K562 (cell line): ENCODE results near the gene ADNP. TPM values are rescaled to one million over a fixed set of nuclear protein-coding genes. Genes with fewer than 3 reads are reported as not detected.

Experiments used
- ATAC-seq: fragments of 200-7000 bp; cut with Tn5 transposase; 3 replicates; pipeline ENCODE4 v1.9.1; 2020; ENCODE audit warnings: moderate library complexity
- BruUV-seq: library from RNA; stranded (reverse); fragments of 400-500 nt; replicated peaks from 2 replicates; lab custom pipeline; 2021; lab: Mats Ljungman, UMichigan
- CTCF ChIA-PET: fragments of 300-600 bp; formaldehyde crosslinking; extraction: SDS; loops from one replicate; lab custom pipeline; 2021; ENCODE audit warnings: low intra/inter-chr PET ratio; lab: Yijun Ruan, JAX
- POLR2A ChIA-PET: fragments of 300-600, 350-650 bp; sonication (Branson Sonifier 250); formaldehyde crosslinking; extraction: SDS; loops from one replicate; lab custom pipeline; 2021; ENCODE audit warnings: antibody characterized with exemption, inconsistent platforms; lab: Yijun Ruan, JAX
- DNase-seq, 4 experiments: peaks; one replicate each; pipeline versions ENCODE4 v3.0.0 to v3.0.0-alpha.2; 2011 to 2018; ENCODE audit warnings: low spot score in 3 of 4, mixed read lengths in 3 of 4; ENCODE audit errors: extremely low read depth in 1 of 4
- FAIRE-seq: peaks from 2 replicates; lab custom pipeline; 2011; peaks lifted over from hg19 to GRCh38; lab: Jason Lieb, UNC
- H2AFZ ChIP-seq: 2 replicates; pipeline ENCODE4 v1.6.0; 2011; ENCODE audit warnings: low read depth, low read length, control low read depth, inconsistent platforms
- H3K27ac ChIP-seq: fragments of 200-600 bp; 3 replicates; pipeline ENCODE4 v1.8.0; 2011; ENCODE audit warnings: low read depth, mild to moderate bottlenecking, control low read depth, inconsistent platforms, low read length, moderate library complexity, mixed read lengths; ENCODE audit errors: extremely low read depth
- H3K27me3 ChIP-seq, 2 experiments: fragments of 300-600 bp in 1 of 2; 2 replicates in 1 of 2; 3 replicates in 1 of 2; pipeline versions ENCODE4 v1.6.0 to v1.8.0; 2011; ENCODE audit warnings: inconsistent platforms in 2 of 2, low read length in 2 of 2, mild to moderate bottlenecking in 1 of 2, mixed read lengths in 1 of 2, moderate library complexity in 1 of 2; ENCODE audit not compliant: control insufficient read depth in 2 of 2, insufficient read depth in 2 of 2
- H3K36me3 ChIP-seq: fragments of 300-600 bp; 3 replicates; pipeline ENCODE4 v1.8.0; 2011; ENCODE audit warnings: mild to moderate bottlenecking, low read length, inconsistent platforms; ENCODE audit not compliant: control insufficient read depth, insufficient read depth
- H3K4me1 ChIP-seq, 2 experiments: fragments of 200-600 bp in 1 of 2; replicated peaks in 1 of 2; 2 replicates in 1 of 2; 3 replicates in 1 of 2; pipeline versions ENCODE4 v1.5.1 to v1.8.0; 2011; ENCODE audit warnings: inconsistent platforms in 2 of 2, low read length in 2 of 2, mild to moderate bottlenecking in 1 of 2, mixed read lengths in 1 of 2, moderate library complexity in 1 of 2; ENCODE audit not compliant: control insufficient read depth in 2 of 2, insufficient read depth in 2 of 2
- H3K4me2 ChIP-seq: 2 replicates; pipeline ENCODE4 v1.6.1; 2011; ENCODE audit warnings: low read length, control low read depth, inconsistent platforms, mixed read lengths; ENCODE audit not compliant: insufficient read depth
- H3K4me3 ChIP-seq: fragments of 200-600 bp; sonication (generic), shearing (Covaris generic); 2 replicates; pipeline ENCODE4 v1.5.1; 2016; ENCODE audit warnings: control low read depth, inconsistent platforms
- H3K79me2 ChIP-seq: fragments of 200-600 bp; 3 replicates; pipeline ENCODE4 v1.8.0; 2011; ENCODE audit warnings: low read length, inconsistent platforms; ENCODE audit not compliant: control insufficient read depth, insufficient read depth
- H3K9ac ChIP-seq, 2 experiments: 2 replicates each; pipeline versions ENCODE4 v1.6.0 to v1.6.1; 2011; ENCODE audit warnings: low read depth in 2 of 2, low read length in 2 of 2, control low read depth in 1 of 2, inconsistent platforms in 1 of 2, mild to moderate bottlenecking in 1 of 2, mixed read lengths in 1 of 2; ENCODE audit not compliant: insufficient read depth in 1 of 2
- H3K9me1 ChIP-seq: one replicate; pipeline ENCODE4 v1.6.0; 2011; ENCODE audit warnings: inconsistent platforms, mild to moderate bottlenecking, low read length, moderate library complexity; ENCODE audit not compliant: control insufficient read depth, insufficient read depth
- H3K9me3 ChIP-seq: replicated peaks from 2 replicates; pipeline ENCODE4 v1.5.1; 2011; ENCODE audit warnings: low read depth, low read length, inconsistent platforms; ENCODE audit not compliant: control insufficient read depth, insufficient read depth
- H4K20me1 ChIP-seq: replicated peaks from 2 replicates; pipeline ENCODE4 v1.6.1; 2011; ENCODE audit warnings: low read length, inconsistent platforms, mixed read lengths; ENCODE audit not compliant: control insufficient read depth, insufficient read depth
- BRD4 ChIP-seq: fragments of 200-600 bp; sonication (generic); IDR thresholded peaks from 2 replicates; pipeline ENCODE4 v1.6.1; 2017; ENCODE audit warnings: inconsistent platforms
- CBX2 ChIP-seq: fragments of 200-600 bp; sonication (generic); IDR thresholded peaks from one replicate; pipeline ENCODE4 v1.6.1; 2012; ENCODE audit warnings: mild to moderate bottlenecking, low read length, inconsistent platforms; ENCODE audit not compliant: insufficient read depth, poor library complexity, severe bottlenecking
- DIDO1 ChIP-seq: fragments of 450-650 bp; IDR thresholded peaks from 2 replicates; pipeline ENCODE4 v1.6.1; 2016; ENCODE audit warnings: low read depth, missing biosample characterization, missing genetic modification characterization
- HNRNPH1 ChIP-seq: fragments of 200-400 bp; formaldehyde crosslinking; optimal IDR thresholded peaks from 2 replicates; pipeline ENCODE3; 2017; ENCODE audit warnings: low read depth, mild to moderate bottlenecking, low read length, moderate library complexity
- IRF1 ChIP-seq: sonication (generic); formaldehyde crosslinking; IDR thresholded peaks from 2 replicates; pipeline ENCODE4 v1.8.0; 2022; ENCODE audit warnings: missing genetic modification reagents, mild to moderate bottlenecking, borderline replicate concordance
- JUND ChIP-seq, 2 experiments: IDR thresholded peaks; 2 replicates in 1 of 2; 3 replicates in 1 of 2; pipeline ENCODE4 v1.6.1; 2011; ENCODE audit warnings: borderline replicate concordance in 2 of 2, low read depth in 2 of 2, low read length in 2 of 2, improper control_type of control experiment in 1 of 2, missing biosample characterization in 1 of 2, missing genetic modification characterization in 1 of 2, missing genetic modification reagents in 1 of 2
- KDM2B ChIP-seq: fragments of 250-450 bp; sonication (Bioruptor Pico); IDR thresholded peaks from 2 replicates; pipeline ENCODE4 v1.8.0; 2021; ENCODE audit warnings: mild to moderate bottlenecking, moderate library complexity
- NCOA1 ChIP-seq: fragments of 450-650 bp; IDR thresholded peaks from 2 replicates; pipeline ENCODE4 v1.6.1; 2016; ENCODE audit warnings: low read depth
- PBX2 ChIP-seq, 2 experiments: IDR thresholded peaks in 1 of 2; conservative IDR thresholded peaks in 1 of 2; 2 replicates each; pipeline ENCODE4 v1.6.1; 2016; ENCODE audit warnings: low read depth in 2 of 2, mild to moderate bottlenecking in 1 of 2, missing compliant biosample characterization in 1 of 2, missing genetic modification characterization in 1 of 2, moderate library complexity in 1 of 2
- ZKSCAN3 ChIP-seq: fragments of 250-450 bp; sonication (Bioruptor Pico); IDR thresholded peaks from 2 replicates; pipeline ENCODE4 v1.4.0; 2020
- ZNF408 ChIP-seq: fragments of 250-450 bp; sonication (Bioruptor Pico); IDR thresholded peaks from 2 replicates; pipeline ENCODE4 v1.4.0; 2020; ENCODE audit warnings: low read depth, mild to moderate bottlenecking, moderate library complexity
- ZNF655 ChIP-seq: fragments of 250-450 bp; sonication (Bioruptor Pico); IDR thresholded peaks from 2 replicates; pipeline ENCODE4 v1.5.0; 2021
- WGBS: fragments of 100-300 bp; shearing (Covaris generic); methylation state at CpG from one replicate; pipeline ENCODE4 v1.1.6; 2016; ENCODE audit warnings: low coverage, mixed read lengths; ENCODE audit not compliant: insufficient coverage; ENCODE audit errors: missing lambda C conversion rate; 5-methylcytosine and 5-hydroxymethylcytosine counted together
- in situ Hi-C: fragments of 300-500 bp; cut with MboI; formaldehyde crosslinking; loops from 4 replicates; pipeline ENCODE4 v1.15.0; 2018; ENCODE audit warnings: inconsistent platforms, mixed read lengths
- intact Hi-C: fragments of 100-400 bp; cut with micrococcal nuclease; formaldehyde crosslinking; loops from 2 replicates; pipeline ENCODE4 v1.14.2; 2022
- polyA plus RNA-seq, 8 experiments: library from polyadenylated mRNA; depleted of rRNA in 4 of 8; stranded (reverse) in 5 of 8; unstranded in 3 of 8; fragments of >200 nt; fragmentation: Nextera tagmentation in 2 of 8; fragmentation: Illumina TruSeq in 1 of 8; extraction: Ambion mirVana in 2 of 8; extraction: Trizol in 1 of 8; gene quantifications; 2 replicates each; pipeline versions ENCODE4 v1.2.1 to v1.2.3, GENCODE V29; 2011 to 2014; ENCODE audit warnings: inconsistent platforms in 1 of 8, missing spikeins in 1 of 8
- total RNA-seq, 7 experiments: library from RNA; depleted of rRNA in 6 of 7; stranded (reverse); fragments of >200 nt in 6 of 7; fragmentation: Illumina TruSeq in 2 of 7; extraction: Trizol in 2 of 7; gene quantifications; 2 replicates each; pipeline versions ENCODE4 v1.2.1 to v1.2.3, GENCODE V29; 2011 to 2021; ENCODE audit warnings: low replicate concordance in 1 of 7

The ADNP gene
- total and polyA plus RNA-seq, 9 of the 15 experiments (the other 6 are each of a cell fraction or from before 2014, with no cell fraction given): 17.8 to 59.9 (median 25.3) TPM

- ATAC-seq (peak; percentile 82), FAIRE-seq (no peak), DNase-seq (peak; percentile 73 to 93 (median 78))
- BruUV-seq: TSS peak; percentile 79
- Histone ChIP-seq H2AFZ (peak within 1 kb of the TSS; percentile 100), H3K9ac (peak within 1 kb of the TSS; percentile 95 to 96), H3K4me2 (peak within 1 kb of the TSS; percentile 93), H3K4me3 (peak within 1 kb of the TSS; percentile 74), H3K4me1 (peaks cover 12 to 19% of the 10 kb centered on the region in 2 experiments; a peak in 4 of 5 replicates), H3K27me3 (no peaks in the 10 kb centered on the region), H3K9me1 (peaks cover 8% of the 10 kb centered on the region), H3K36me3 (peaks cover 48% of the 10 kb centered on the region), H4K20me1 (peaks cover 20% of the 10 kb centered on the region), H3K9me3 (no peaks in the 10 kb centered on the region), H3K79me2 (peaks cover 69% of the 10 kb centered on the region), H3K27ac (peak within 1 kb of the TSS; percentile 97)
- POLR2A ChIA-PET: interaction anchor here (0.6 to 2.0 kb wide), 18 partner anchors 9 to 1233 kb away, joined by 3 to 17 read pairs (median 6); partner anchors contain the start of genes ADNP, BCAS4 and ZFP64
- in situ Hi-C loops: no loop called here
- WGBS: 2% methylated on average over 67 of the region's 67 CpGs
- CTCF ChIA-PET: interaction anchor here (1.0 kb wide), 1 partner anchor 29 kb away, joined by 3 read pairs; no protein-coding TSS in a partner anchor
- intact Hi-C loops: no loop called here
- 0 out of 2 replicates have a peak, but pooled peaks have one; percentile 50 for TF ChIP-seq DIDO1 (tag)
- TF ChIP-seq CBX2: no peak
- no peak for TF ChIP-seq IRF1 (CRISPR knock-in tag)
- no peak for TF ChIP-seq HNRNPH1
- TF ChIP-seq JUND (IDR thresholded peaks at IDR 0.05; ENCODE audit: borderline replicate concordance, low read depth, low read length): peak; percentile 98
- peak; percentile 27; the same call in 1 of the 3 replicates for TF ChIP-seq JUND (tag; IDR thresholded peaks at IDR 0.05; ENCODE audit: borderline replicate concordance, low read depth, low read length)
- TF ChIP-seq KDM2B (CRISPR knock-in tag): no peak
- TF ChIP-seq BRD4: no peak
- no peak for TF ChIP-seq ZKSCAN3 (CRISPR knock-in tag)
- TF ChIP-seq PBX2 (CRISPR knock-in tag; IDR thresholded peaks at IDR 0.05; ENCODE audit: low read depth): no peak
- TF ChIP-seq PBX2 (tag; conservative IDR thresholded peaks at IDR 0.05; ENCODE audit: low read depth): 0 out of 2 replicates have a peak, but pooled peaks have one; percentile 25
- no peak; the same call in 1 of the 2 replicates for TF ChIP-seq NCOA1
- no peak for TF ChIP-seq ZNF408 (CRISPR knock-in tag)
- TF ChIP-seq ZNF655 (CRISPR knock-in tag): no peak
Measured at GRCh38 chr20:50958615-50959542, 27.6 kb upstream of the ADNP start, which contains the start of gene MOCS3. Gene MOCS3 (plus strand): TSS chr20:50958818. CDS start chr20:50958843, 25 bp downstream.
